ENCODE results near the gene PPARG. TPM values are rescaled to one million over a fixed set of nuclear protein-coding genes. Genes with fewer than 3 reads are reported as not detected.

The PPARG gene
- total RNA-seq, 1 donor from 2014 or later: 0.94 TPM

Small RNA genes within 50 kb of the gene (small RNA-seq; reads per million reads assigned to genes)
- not detected for gene AC091492.1

Other genes starting within 250 kb of the PPARG start
- 2.5 TPM for gene TIMP4, start 130.2 kb upstream of the PPARG start, total RNA-seq
- 29.3 TPM for gene TSEN2, start 195.4 kb downstream of the PPARG start, total RNA-seq

Data from occipital lobe (tissue), 2 donors.